Lower leg skin (tissue), 4 donors: ENCODE results near the gene NDUFB1. TPM values are rescaled to one million over a fixed set of nuclear protein-coding genes. Genes with fewer than 3 reads are reported as not detected.

Experiments used
- DNase-seq, 2 donors: peaks; one replicate each; pipeline ENCODE4 v3.0.0-alpha.2; 2019; ENCODE audit warnings: low spot score in 2 of 2
- H3K4me3 ChIP-seq: fragments of 200-600 bp; sonication (generic); 2 replicates; pipeline ENCODE4 v1.5.1; 2017; ENCODE audit warnings: mild to moderate bottlenecking, low read depth; ENCODE audit not compliant: poor library complexity, severe bottlenecking
- CTCF ChIP-seq, 3 donors: fragments of 450-650 bp; IDR thresholded peaks; one replicate each; pipeline ENCODE4 v1.5.1; 2016; ENCODE audit warnings: antibody characterized with exemption in 3 of 3, mild to moderate bottlenecking in 3 of 3, moderate library complexity in 2 of 3
- POLR2A ChIP-seq, 2 donors: fragments of 450-650 bp; IDR thresholded peaks; one replicate each; pipeline ENCODE4 v1.6.1; 2016 to 2017; ENCODE audit warnings: antibody characterized with exemption in 2 of 2, mild to moderate bottlenecking in 1 of 2, moderate library complexity in 1 of 2
- WGBS, 2 donors: methylation state at CpG; one replicate each; pipeline ENCODE4 v1.1.5; 2018; 5-methylcytosine and 5-hydroxymethylcytosine counted together
- intact Hi-C: fragments of 100-400 bp; cut with DNase I; formaldehyde crosslinking; loops from one replicate; pipeline ENCODE4 v1.15.0; 2023; ENCODE audit warnings: low total_unique reads
- total RNA-seq, 4 donors: library from RNA; depleted of rRNA; stranded (reverse); fragments of >200 nt; gene quantifications; one replicate each; pipeline ENCODE4 v1.1.0, GENCODE V29; 2016

NDUFB1 gene
- total RNA-seq, 4 donors from 2014 or later, result 67.7 to 297 (median 204) TPM

GRCh38 chr14:92153581-92153980 lies 32.1 kb upstream of the NDUFB1 start:
- H3K4me3 ChIP-seq, result no peak overlapping the region
- intact Hi-C loops, result no loop called here
- WGBS, 2 donors, result 92 to 94% methylated on average over 1 of the region's 1 CpG
- DNase-seq, result no peak
- TF ChIP-seq POLR2A (IDR thresholded peaks at IDR 0.05) (no peak), CTCF (IDR thresholded peaks at IDR 0.05) (no peak)

- TF ChIP-seq POLR2A (IDR thresholded peaks at IDR 0.05), result no peak
- no peak for TF ChIP-seq CTCF (IDR thresholded peaks at IDR 0.05)
- no peak overlapping the region for H3K4me3 ChIP-seq
- DNase-seq, result no peak
- 84 to 90% methylated on average over 2 of the region's 2 CpGs for WGBS, 2 donors
- intact Hi-C loops, result no loop called here
Observed at GRCh38 chr14:92144708-92145107, 23.2 kb upstream of the NDUFB1 start.

GRCh38 chr14:92143962-92144361 lies 22.5 kb upstream of the NDUFB1 start:
- 80 to 84% methylated on average over 3 of the region's 3 CpGs for WGBS, 2 donors
- H3K4me3 ChIP-seq, result no peak overlapping the region
- no peak for DNase-seq
- intact Hi-C loops, result no loop called here
- no peak for TF ChIP-seq POLR2A (IDR thresholded peaks at IDR 0.05)
- no peak for TF ChIP-seq CTCF (IDR thresholded peaks at IDR 0.05)

GRCh38 chr14:92143309-92143708 lies 21.8 kb upstream of the NDUFB1 start:
- WGBS, 2 donors, result 70 to 71% methylated on average over 4 of the region's 4 CpGs
- TF ChIP-seq POLR2A (IDR thresholded peaks at IDR 0.05) (no peak), CTCF (IDR thresholded peaks at IDR 0.05) (no peak)
- H3K4me3 ChIP-seq, result no peak overlapping the region
- no peak for DNase-seq
- intact Hi-C loops, result no loop called here

GRCh38 chr14:92135269-92135668 lies 13.8 kb upstream of the NDUFB1 start:
- 29 to 48% methylated on average over 1 of the region's 1 CpG for WGBS, 2 donors
- TF ChIP-seq POLR2A (IDR thresholded peaks at IDR 0.05) (no peak), CTCF (IDR thresholded peaks at IDR 0.05) (no peak)
- no peak for DNase-seq
- no peak overlapping the region for H3K4me3 ChIP-seq
- intact Hi-C loops, result no loop called here

- H3K4me3 ChIP-seq, result no peak overlapping the region
- DNase-seq, result no peak
- WGBS, 2 donors, result 70 to 73% methylated on average over 1 of the region's 1 CpG
- no peak for TF ChIP-seq CTCF (IDR thresholded peaks at IDR 0.05)
- no peak for TF ChIP-seq POLR2A (IDR thresholded peaks at IDR 0.05)
- intact Hi-C loops, result no loop called here
Observed at GRCh38 chr14:92134456-92134855, 12.9 kb upstream of the NDUFB1 start.
